Measurements from ENCODE around the gene PAM16. TPM values are rescaled to one million over a fixed set of nuclear protein-coding genes. Genes with fewer than 3 reads are reported as not detected.

The PAM16 gene
- total RNA-seq, 5 donors from 2014 or later (not counting 1 experiment from before 2014, with no cell fraction given) = 41.2 to 53.7 (median 47.4) TPM

- POLR2A ChIA-PET = no interaction called here
- H3K4me3 Mint-ChIP-seq = no peak overlapping the region
- CTCF ChIA-PET = interaction anchor here in 1 of 2 donors (0.7 kb wide), 1 partner anchor 64 kb away, joined by 5 read pairs; no protein-coding TSS in a partner anchor
- Histone ChIP-seq H3K4me1 (ENCODE audit: control insufficient read depth in 1 of 2, extremely low read depth in 1 of 2, insufficient read depth in 2 of 2, low read length in 2 of 2) (peaks cover 2 to 6% of the 10 kb centered on the region in 2 experiments), H3K27ac (ENCODE audit: low read length) (no peak overlapping the region), H3K27me3 (replicated peaks in 1 of 2; ENCODE audit: control insufficient read depth in 2 of 2, extremely low read depth in 1 of 2, insufficient read depth in 2 of 2, low read length in 1 of 2) (peaks cover 0 to 12% of the 10 kb centered on the region in 2 experiments), H3K9me3 (no peaks in the 10 kb centered on the region), H3K4me3 (ENCODE audit: control insufficient read depth in 1 of 2, extremely low read depth in 1 of 2, low read length in 1 of 2) (no peak overlapping the region), H3K36me3 (ENCODE audit: control insufficient read depth in 2 of 2, extremely low read depth in 1 of 2, insufficient read depth in 1 of 2, low read length in 1 of 2) (no peaks in the 10 kb centered on the region)
- no CpG with 5 or more reads among the region's 6 CpGs for WGBS (ENCODE audit: insufficient coverage)
- DNase-seq (no peak), ATAC-seq (replicated peaks in 1 of 4) (no peak)
- H3K27ac Mint-ChIP-seq = no peak overlapping the region
- H3K9me3 Mint-ChIP-seq = no peaks in the 10 kb centered on the region
- peaks cover 8 to 9% of the 10 kb centered on the region in 2 donors for H3K27me3 Mint-ChIP-seq
- H3K4me1 Mint-ChIP-seq = peaks cover 3 to 13% (median 5%) of the 10 kb centered on the region in 3 donors
- H3K36me3 Mint-ChIP-seq = peaks cover 3% of the 10 kb centered on the region
Observed at GRCh38 chr16:4295581-4295980, 55.5 kb downstream of the PAM16 start.

- Histone ChIP-seq H3K9me3 (no peaks in the 10 kb centered on the region), H3K4me3 (ENCODE audit: control insufficient read depth in 1 of 2, extremely low read depth in 1 of 2, low read length in 1 of 2) (no peak overlapping the region), H3K27ac (ENCODE audit: low read length) (no peak overlapping the region), H3K4me1 (ENCODE audit: control insufficient read depth in 1 of 2, extremely low read depth in 1 of 2, insufficient read depth in 2 of 2, low read length in 2 of 2) (peaks cover under 1 to 4% of the 10 kb centered on the region in 2 experiments), H3K36me3 (ENCODE audit: control insufficient read depth in 2 of 2, extremely low read depth in 1 of 2, insufficient read depth in 1 of 2, low read length in 1 of 2) (no peaks in the 10 kb centered on the region), H3K27me3 (replicated peaks in 1 of 2; ENCODE audit: control insufficient read depth in 2 of 2, extremely low read depth in 1 of 2, insufficient read depth in 2 of 2, low read length in 1 of 2) (peaks cover 0 to 12% of the 10 kb centered on the region in 2 experiments)
- CTCF ChIA-PET = no interaction called here
- DNase-seq = no peak
- H3K4me3 Mint-ChIP-seq = no peak overlapping the region
- H3K9me3 Mint-ChIP-seq = no peaks in the 10 kb centered on the region
- WGBS (ENCODE audit: insufficient coverage) = 27% methylated on average over 11 of the region's 20 CpGs
- POLR2A ChIA-PET = no interaction called here
- H3K4me1 Mint-ChIP-seq = peaks cover 1 to 7% (median 2%) of the 10 kb centered on the region in 3 donors
- H3K27me3 Mint-ChIP-seq = peaks cover 10 to 11% of the 10 kb centered on the region in 2 donors
- H3K36me3 Mint-ChIP-seq = no peaks in the 10 kb centered on the region
- H3K27ac Mint-ChIP-seq = no peak overlapping the region
- ATAC-seq (replicated peaks in 1 of 4) = no peak
Observed at GRCh38 chr16:4293822-4294457, 57.2 kb downstream of the PAM16 start.

DNA sequence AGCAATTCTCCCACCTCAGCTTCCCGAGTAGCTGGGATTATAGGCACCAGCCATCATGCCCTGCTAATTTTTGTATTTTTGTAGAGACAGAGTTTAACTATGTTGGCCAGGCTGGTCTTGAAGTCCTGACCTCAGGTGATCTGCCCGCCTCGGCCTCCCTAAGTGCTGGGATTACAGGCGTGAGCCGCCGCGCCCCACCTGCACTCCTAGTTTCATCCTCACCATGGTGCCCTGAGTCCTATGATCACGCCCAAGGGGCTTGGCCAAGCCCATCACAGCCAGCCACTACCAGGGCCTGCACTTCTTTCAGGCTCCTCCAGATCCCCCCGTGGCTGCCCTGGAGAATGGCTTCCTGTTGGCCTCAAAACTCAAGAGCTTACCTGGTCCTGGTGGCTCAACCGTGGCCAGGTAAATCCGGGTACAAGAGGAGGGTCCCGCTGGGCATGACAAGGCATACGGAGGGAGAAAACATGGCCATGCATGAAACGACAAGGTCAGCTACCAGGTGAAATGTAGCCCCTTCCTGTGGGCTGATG, 57.9 kb downstream of the PAM16 start:
- DNase-seq = no peak

DNA sequence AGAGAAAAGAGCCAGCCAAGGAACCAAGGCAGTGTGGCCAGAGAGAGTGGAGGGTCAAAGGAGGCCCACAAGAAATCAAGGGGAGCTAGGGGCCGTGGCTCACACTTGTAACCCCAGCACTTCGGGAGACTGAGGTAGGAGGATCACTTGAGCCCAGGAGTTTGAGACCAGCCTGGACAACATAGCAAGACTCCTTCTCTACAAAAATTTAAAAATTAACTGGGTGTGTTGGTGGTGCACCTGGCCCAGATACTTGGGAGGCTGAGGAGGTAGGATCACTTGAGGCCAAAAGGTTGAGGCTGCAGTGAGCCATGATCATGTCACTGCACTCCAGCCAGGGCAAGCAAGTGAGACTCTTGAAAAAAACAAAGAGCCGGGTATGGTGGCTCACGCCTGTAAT, 59.4 kb downstream of the PAM16 start:
- Histone ChIP-seq H3K27me3 (replicated peaks in 1 of 2; ENCODE audit: control insufficient read depth in 2 of 2, extremely low read depth in 1 of 2, insufficient read depth in 2 of 2, low read length in 1 of 2) (peaks cover 0 to 20% of the 10 kb centered on the region in 2 experiments), H3K27ac (ENCODE audit: low read length) (no peak overlapping the region), H3K36me3 (ENCODE audit: control insufficient read depth in 2 of 2, extremely low read depth in 1 of 2, insufficient read depth in 1 of 2, low read length in 1 of 2) (no peaks in the 10 kb centered on the region), H3K4me3 (ENCODE audit: control insufficient read depth in 1 of 2, extremely low read depth in 1 of 2, low read length in 1 of 2) (no peak overlapping the region), H3K4me1 (ENCODE audit: control insufficient read depth in 1 of 2, extremely low read depth in 1 of 2, insufficient read depth in 2 of 2, low read length in 2 of 2) (peaks cover 0 to 11% of the 10 kb centered on the region in 2 experiments), H3K9me3 (no peaks in the 10 kb centered on the region)
- Mint-ChIP-seq H3K36me3 (no peaks in the 10 kb centered on the region), H3K4me1 (peaks cover 7 to 12% (median 9%) of the 10 kb centered on the region in 3 donors), H3K4me3 (no peak overlapping the region), H3K27ac (no peak overlapping the region), H3K9me3 (no peaks in the 10 kb centered on the region), H3K27me3 (peaks cover 10 to 14% of the 10 kb centered on the region in 2 donors)
- 90% methylated on average over 2 of the region's 4 CpGs for WGBS (ENCODE audit: insufficient coverage)
- ATAC-seq (replicated peaks in 1 of 4) = no peak
- POLR2A ChIA-PET = interaction anchor here in 1 of 2 donors (0.5 kb wide), 1 partner anchor 48 kb away, joined by 3 read pairs; no protein-coding TSS in a partner anchor
- CTCF ChIA-PET = interaction anchor here in 1 of 2 donors (1.0 kb wide), 1 partner anchor 20 kb away, joined by 3 read pairs; no protein-coding TSS in a partner anchor
- no peak for DNase-seq

More for the DNA sequence above, 57.9 kb downstream of the PAM16 start:
- WGBS (ENCODE audit: insufficient coverage) = 78% methylated on average over 13 of the region's 14 CpGs
- Mint-ChIP-seq H3K4me3 (no peak overlapping the region), H3K36me3 (no peaks in the 10 kb centered on the region), H3K9me3 (no peaks in the 10 kb centered on the region), H3K27me3 (peaks cover 10 to 11% of the 10 kb centered on the region in 2 donors), H3K27ac (no peak overlapping the region), H3K4me1 (peaks cover 5 to 7% (median 6%) of the 10 kb centered on the region in 3 donors)
- ATAC-seq (replicated peaks in 1 of 4) = no peak
- peaks cover 0 to 8% of the 10 kb centered on the region in 2 experiments for H3K4me1 ChIP-seq (ENCODE audit: control insufficient read depth in 1 of 2, extremely low read depth in 1 of 2, insufficient read depth in 2 of 2, low read length in 2 of 2)
- H3K9me3 ChIP-seq = no peaks in the 10 kb centered on the region
- H3K4me3 ChIP-seq (ENCODE audit: control insufficient read depth in 1 of 2, extremely low read depth in 1 of 2, low read length in 1 of 2) = no peak overlapping the region
- ChIA-PET POLR2A (no interaction called here), CTCF (no interaction called here)
- peaks cover 0 to 18% of the 10 kb centered on the region in 2 experiments for H3K27me3 ChIP-seq (replicated peaks in 1 of 2; ENCODE audit: control insufficient read depth in 2 of 2, extremely low read depth in 1 of 2, insufficient read depth in 2 of 2, low read length in 1 of 2)
- H3K27ac ChIP-seq (ENCODE audit: low read length) = no peak overlapping the region
- H3K36me3 ChIP-seq (ENCODE audit: control insufficient read depth in 2 of 2, extremely low read depth in 1 of 2, insufficient read depth in 1 of 2, low read length in 1 of 2) = no peaks in the 10 kb centered on the region

Other genes starting within 250 kb of the PAM16 start
- gene ADCY9, start 234.9 kb downstream of the PAM16 start, total RNA-seq = 10 to 100 TPM in 4 of 5 donors, 1 to 10 TPM in 1; 7.9 to 15.7 (median 11.6) TPM
- gene SRL, start 109.2 kb downstream of the PAM16 start, total RNA-seq = under 1 TPM in 1 of 5 donors, not detected in 4; 0.06 TPM
- 10 to 100 TPM; 15.1 to 35.2 (median 34.6) TPM for gene TFAP4, start 78.3 kb downstream of the PAM16 start, total RNA-seq
- gene GLIS2, start 35.3 kb downstream of the PAM16 start, total RNA-seq = under 1 TPM in 3 of 5 donors, not detected in 2; 0.18 to 0.20 (median 0.19) TPM
- gene VASN, start 20.5 kb upstream of the PAM16 start, total RNA-seq = under 1 TPM; 0.38 to 0.89 (median 0.56) TPM
- 100 to 1,000 TPM; 213 to 675 (median 230) TPM for gene CORO7, start 65.3 kb upstream of the PAM16 start, total RNA-seq
- gene DNAJA3, start 74.5 kb upstream of the PAM16 start, total RNA-seq = 10 to 100 TPM; 37.7 to 73.8 (median 65.7) TPM
- 10 to 100 TPM; 50.1 to 79.1 (median 62.1) TPM for gene NMRAL1, start 123.3 kb upstream of the PAM16 start, total RNA-seq
- gene HMOX2, start 125.1 kb upstream of the PAM16 start, total RNA-seq = 10 to 100 TPM; 49.1 to 74.4 (median 70.5) TPM
- 10 to 100 TPM; 28.6 to 31.3 (median 29.7) TPM for gene CDIP1, start 187.5 kb upstream of the PAM16 start, total RNA-seq
- gene C16orf96, start 205.0 kb upstream of the PAM16 start, total RNA-seq = under 1 TPM; 0.30 to 0.66 (median 0.50) TPM

Measured in T-cell (primary cell).